ENCODE results near the gene CBFB. TPM values are rescaled to one million over a fixed set of nuclear protein-coding genes. Genes with fewer than 3 reads are reported as not detected.

Gene CBFB
- total RNA-seq, 1 donor from 2014 or later = 159 TPM

DNA sequence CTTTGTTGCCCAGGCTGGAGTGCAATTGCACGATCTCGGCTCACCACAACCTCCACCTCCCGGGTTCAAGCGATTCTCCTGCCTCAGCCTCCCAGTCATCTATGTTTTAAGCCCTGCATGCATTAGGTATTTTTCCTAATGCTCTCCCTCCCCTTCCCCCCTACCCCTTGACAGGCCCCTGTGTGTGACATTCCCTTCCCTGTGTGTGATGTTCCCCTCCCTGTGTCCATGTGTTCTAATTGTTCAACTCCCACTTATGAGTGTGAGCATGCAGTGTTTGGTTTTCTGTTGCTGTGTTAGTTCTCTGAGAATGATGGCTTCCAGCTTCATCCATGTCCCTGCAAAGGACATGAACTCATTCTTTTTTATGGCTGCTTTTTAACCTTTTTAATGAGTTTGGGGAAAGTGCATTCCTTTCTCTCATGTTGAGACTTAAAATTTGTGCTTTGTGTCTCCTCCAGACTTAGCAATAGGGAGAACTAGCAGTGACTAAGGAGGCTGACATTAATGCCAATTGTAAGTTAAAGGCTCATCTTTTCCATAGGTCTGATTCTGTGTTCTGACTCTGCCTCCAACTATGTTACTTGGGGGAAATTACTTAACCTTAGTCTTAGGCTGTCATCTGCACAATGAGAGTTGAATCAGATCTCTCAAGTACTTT lies 63.1 kb downstream of the CBFB start:
- Mint-ChIP-seq H3K27ac (peak overlapping the region; percentile 81), H3K4me1 (ENCODE audit: low read depth) (peaks cover 6% of the 10 kb centered on the region), H3K4me3 (ENCODE audit: low read depth) (no peak overlapping the region), H3K36me3 (ENCODE audit: low read depth) (peaks cover 38% of the 10 kb centered on the region), H3K9me3 (no peaks in the 10 kb centered on the region), H3K27me3 (ENCODE audit: low read depth) (no peaks in the 10 kb centered on the region)
- DNase-seq (ENCODE audit: low spot score) = no peak
- intact Hi-C loops (cut with micrococcal nuclease) = no loop called here

DNA sequence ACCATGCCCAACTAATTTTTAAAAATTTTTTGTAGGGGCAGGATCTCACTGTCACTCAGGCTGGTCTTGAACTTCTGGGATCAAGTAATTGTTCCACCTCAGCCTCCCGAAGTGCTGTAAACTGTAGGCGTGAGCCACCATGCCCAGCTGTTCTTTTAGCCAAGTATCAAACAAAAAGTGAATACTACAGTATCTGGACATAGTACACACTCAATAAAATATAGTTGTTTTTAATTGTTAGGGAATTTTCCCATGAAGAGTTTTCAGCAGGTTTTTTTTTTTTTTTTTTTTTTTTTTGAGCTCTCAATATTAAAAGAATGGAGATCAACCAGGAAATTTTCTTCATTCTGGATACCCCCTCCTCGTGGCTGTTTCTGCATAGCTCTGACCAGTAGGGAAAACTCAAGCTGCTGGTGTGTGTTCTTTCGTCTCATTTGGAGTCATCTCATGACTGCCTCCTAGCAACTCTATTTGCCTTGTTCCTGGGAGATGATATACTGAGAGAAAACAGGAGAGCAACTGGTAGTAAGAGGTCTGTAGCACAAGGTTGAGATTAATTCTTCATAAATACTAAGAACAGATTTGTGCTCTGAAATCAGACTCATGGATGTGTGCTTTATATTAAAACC lies 64.3 kb downstream of the CBFB start:
- no peak overlapping the region for H3K4me3 Mint-ChIP-seq (ENCODE audit: low read depth)
- peaks cover 35% of the 10 kb centered on the region for H3K36me3 Mint-ChIP-seq (ENCODE audit: low read depth)
- no peak for DNase-seq (ENCODE audit: low spot score)
- no peaks in the 10 kb centered on the region for H3K9me3 Mint-ChIP-seq
- peak overlapping the region; percentile 7 for H3K27ac Mint-ChIP-seq
- intact Hi-C loops (cut with micrococcal nuclease) = no loop called here
- H3K27me3 Mint-ChIP-seq (ENCODE audit: low read depth) = no peaks in the 10 kb centered on the region
- H3K4me1 Mint-ChIP-seq (ENCODE audit: low read depth) = peaks cover 6% of the 10 kb centered on the region

DNA sequence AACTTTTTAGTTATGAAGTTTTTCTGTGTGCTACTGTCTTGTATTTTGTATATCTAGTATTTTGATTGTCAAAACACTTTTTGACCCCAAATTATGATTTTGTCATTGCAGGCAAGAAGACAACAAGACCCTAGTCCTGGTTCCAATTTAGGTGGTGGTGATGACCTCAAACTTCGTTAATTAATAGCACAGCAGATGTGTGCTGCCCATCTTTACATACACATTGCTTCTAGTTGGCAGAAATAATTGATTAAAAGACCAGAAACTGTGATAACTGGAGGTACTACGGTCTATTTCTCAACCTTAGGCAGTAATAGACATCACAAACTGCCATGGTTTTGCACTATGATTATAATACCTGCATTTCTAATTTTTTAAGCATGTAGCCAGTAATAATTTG lies 69.7 kb downstream of the CBFB start:
- Mint-ChIP-seq H3K4me3 (ENCODE audit: low read depth) (no peak overlapping the region), H3K36me3 (ENCODE audit: low read depth) (peaks cover 34% of the 10 kb centered on the region), H3K27ac (no peak overlapping the region), H3K9me3 (no peaks in the 10 kb centered on the region), H3K27me3 (ENCODE audit: low read depth) (no peaks in the 10 kb centered on the region), H3K4me1 (ENCODE audit: low read depth) (peaks cover 6% of the 10 kb centered on the region)
- intact Hi-C loops (cut with micrococcal nuclease) = no loop called here
- no peak for DNase-seq (ENCODE audit: low spot score)

DNA sequence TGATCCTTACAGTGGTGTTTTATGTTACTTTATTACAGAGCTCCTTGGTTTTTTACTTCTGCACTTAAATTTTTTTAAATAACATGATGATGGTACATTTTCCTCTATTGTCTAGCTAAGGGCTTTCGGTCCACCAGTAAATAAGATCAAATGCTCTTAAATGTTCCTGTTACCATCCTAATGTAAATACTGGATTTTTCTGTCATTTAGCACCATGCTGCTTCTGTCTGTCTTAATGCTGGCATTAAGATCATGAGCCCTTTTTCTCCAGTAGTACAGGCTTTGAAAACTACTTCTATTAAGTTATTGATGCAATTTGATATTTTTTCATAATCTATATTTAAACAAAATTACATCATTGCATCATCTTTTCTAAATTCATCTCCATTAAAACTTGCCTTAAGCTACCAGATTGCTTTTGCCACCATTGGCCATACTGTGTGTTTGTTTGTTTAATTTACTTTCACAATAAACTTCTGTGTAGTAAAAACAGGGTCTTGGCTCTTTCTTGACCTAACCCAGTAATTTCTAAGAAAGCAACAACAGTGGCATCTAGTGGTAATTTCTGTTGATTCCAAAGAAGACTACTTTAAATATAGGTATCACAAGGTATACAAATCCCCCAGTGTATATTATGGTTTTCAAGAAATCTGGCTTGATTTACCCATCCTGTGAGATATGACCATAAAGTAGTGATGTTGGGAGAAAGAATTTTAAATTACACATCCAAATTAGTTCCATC lies 71.8 kb downstream of the CBFB start:
- DNase-seq (ENCODE audit: low spot score) = no peak
- Mint-ChIP-seq H3K27me3 (ENCODE audit: low read depth) (no peaks in the 10 kb centered on the region), H3K27ac (no peak overlapping the region)

DNA sequence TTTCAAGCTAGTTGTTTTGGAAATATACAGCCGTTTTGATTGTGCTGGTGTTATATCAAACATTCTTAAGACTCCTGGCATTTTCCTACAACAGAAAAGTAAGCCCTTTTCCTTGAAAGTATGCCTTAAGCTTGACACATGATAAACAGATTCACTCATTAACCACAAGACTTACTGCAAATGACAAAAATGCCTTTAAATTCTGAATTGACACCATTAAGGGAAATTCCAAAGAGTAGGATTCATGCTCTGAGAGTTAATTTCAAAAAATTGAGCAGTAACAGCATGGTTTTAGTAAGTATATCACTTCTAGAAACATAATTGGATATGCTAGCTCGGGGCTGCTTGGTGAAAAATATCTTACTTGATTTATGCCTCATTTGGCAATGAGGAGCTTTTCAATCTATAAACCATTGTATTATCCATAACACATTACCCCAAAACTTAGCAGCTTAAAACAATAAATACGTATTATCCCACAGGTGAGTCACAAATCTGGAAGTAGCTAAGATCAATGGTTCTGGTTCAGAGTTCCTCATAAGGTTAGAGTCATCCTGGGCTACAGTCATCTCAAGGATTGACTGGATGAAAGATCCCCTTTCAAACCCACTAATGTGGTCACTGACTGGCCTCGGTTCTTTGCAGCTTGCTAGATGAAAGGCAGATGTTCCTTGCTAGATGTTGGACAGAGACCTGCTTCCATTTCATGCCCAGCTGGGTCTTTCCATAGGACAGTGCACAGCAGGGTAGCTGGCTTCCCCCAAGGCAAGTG lies 72.5 kb downstream of the CBFB start:
- DNase-seq (ENCODE audit: low spot score) = no peak
- Mint-ChIP-seq H3K36me3 (ENCODE audit: low read depth) (peaks cover 25% of the 10 kb centered on the region), H3K4me1 (ENCODE audit: low read depth) (peaks cover 6% of the 10 kb centered on the region), H3K4me3 (ENCODE audit: low read depth) (no peak overlapping the region), H3K27me3 (ENCODE audit: low read depth) (no peaks in the 10 kb centered on the region), H3K9me3 (no peaks in the 10 kb centered on the region), H3K27ac (no peak overlapping the region)
- intact Hi-C loops (cut with micrococcal nuclease) = loop anchor here (1.0 to 5.0 kb wide), 2 partner anchors 44 to 83 kb away; no protein-coding TSS in a partner anchor

More for the DNA sequence above, 71.8 kb downstream of the CBFB start:
- Mint-ChIP-seq H3K36me3 (ENCODE audit: low read depth) (peaks cover 25% of the 10 kb centered on the region), H3K9me3 (no peaks in the 10 kb centered on the region), H3K4me1 (ENCODE audit: low read depth) (peaks cover 6% of the 10 kb centered on the region), H3K4me3 (ENCODE audit: low read depth) (no peak overlapping the region)
- intact Hi-C loops (cut with micrococcal nuclease) = loop anchor here (1.0 to 5.0 kb wide), 2 partner anchors 43 to 82 kb away; no protein-coding TSS in a partner anchor

DNA sequence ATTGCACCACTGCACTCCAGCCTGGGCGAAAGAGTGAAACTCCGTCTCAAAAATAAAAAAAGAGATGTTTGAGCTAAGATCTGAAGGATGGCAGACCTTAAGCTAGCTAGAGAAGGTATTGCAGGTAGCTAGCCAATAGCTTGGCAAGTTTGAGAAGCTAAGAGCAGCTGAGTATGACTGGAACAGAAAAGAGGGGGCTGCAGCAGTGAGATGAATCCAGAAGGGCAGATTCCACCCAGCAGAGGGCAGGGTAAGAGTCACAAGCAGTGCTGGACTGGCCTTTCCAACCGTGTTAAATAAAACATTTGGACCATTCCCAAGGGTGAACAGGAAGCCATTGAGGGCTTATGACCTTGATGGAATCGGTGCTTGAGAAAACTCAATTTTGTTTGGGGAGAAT lies 75.1 kb downstream of the CBFB start:
- H3K4me1 Mint-ChIP-seq (ENCODE audit: low read depth) = peaks cover 7% of the 10 kb centered on the region
- H3K9me3 Mint-ChIP-seq = no peaks in the 10 kb centered on the region
- no peak overlapping the region for H3K4me3 Mint-ChIP-seq (ENCODE audit: low read depth)
- peaks cover 23% of the 10 kb centered on the region for H3K36me3 Mint-ChIP-seq (ENCODE audit: low read depth)
- intact Hi-C loops (cut with micrococcal nuclease) = loop anchor here (5.0 kb wide), 1 partner anchor 47 kb away; no protein-coding TSS in a partner anchor
- no peaks in the 10 kb centered on the region for H3K27me3 Mint-ChIP-seq (ENCODE audit: low read depth)
- DNase-seq (ENCODE audit: low spot score) = no peak
- H3K27ac Mint-ChIP-seq = no peak overlapping the region

DNA sequence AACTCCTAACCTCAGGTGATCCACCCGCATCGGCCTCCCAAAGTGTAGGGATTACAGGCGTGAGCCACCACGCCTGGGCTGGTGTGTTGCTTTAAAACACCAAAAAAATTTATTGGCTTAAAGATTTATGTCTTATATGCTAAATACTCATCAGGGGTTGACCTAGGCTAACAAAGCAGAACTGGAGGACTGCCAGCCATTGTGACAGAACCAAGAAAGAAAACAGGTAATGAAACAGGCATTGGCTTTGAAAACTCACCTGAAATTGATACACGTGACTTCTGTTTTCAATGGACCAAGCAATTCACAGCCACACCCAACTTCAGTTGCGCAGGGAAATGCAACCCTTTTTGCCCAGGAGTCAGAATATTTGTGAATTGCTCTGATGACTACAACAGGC lies 75.9 kb downstream of the CBFB start:
- no peak overlapping the region for H3K4me3 Mint-ChIP-seq (ENCODE audit: low read depth)
- no peaks in the 10 kb centered on the region for H3K27me3 Mint-ChIP-seq (ENCODE audit: low read depth)
- H3K36me3 Mint-ChIP-seq (ENCODE audit: low read depth) = peaks cover 17% of the 10 kb centered on the region
- H3K9me3 Mint-ChIP-seq = no peaks in the 10 kb centered on the region
- intact Hi-C loops (cut with micrococcal nuclease) = loop anchor here (5.0 kb wide), 2 partner anchors 48 to 158 kb away; no protein-coding TSS in a partner anchor
- no peak overlapping the region for H3K27ac Mint-ChIP-seq
- DNase-seq (ENCODE audit: low spot score) = no peak
- peaks cover 9% of the 10 kb centered on the region for H3K4me1 Mint-ChIP-seq (ENCODE audit: low read depth)

DNA sequence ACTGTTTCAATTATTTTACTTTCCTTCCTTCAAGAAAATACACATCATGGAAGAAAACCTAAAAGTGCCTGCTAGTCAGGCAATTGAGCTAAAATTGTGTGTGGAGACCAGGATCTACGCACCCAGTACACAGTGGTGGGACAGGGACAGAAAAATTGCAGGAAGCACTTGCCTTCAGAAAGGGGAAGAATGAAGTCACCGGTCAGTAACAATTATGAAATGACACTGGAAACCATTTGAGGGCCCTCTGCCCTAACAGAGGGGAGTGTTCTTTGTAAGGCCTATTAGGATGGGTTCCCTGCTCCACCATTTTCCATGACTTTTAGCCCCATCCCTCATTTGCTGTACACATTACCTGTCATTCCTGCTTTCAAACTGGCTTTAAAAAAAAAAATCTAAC lies 76.3 kb downstream of the CBFB start:
- intact Hi-C loops (cut with micrococcal nuclease) = loop anchor here (5.0 kb wide), 1 partner anchor 158 kb away; no protein-coding TSS in a partner anchor
- Mint-ChIP-seq H3K9me3 (no peaks in the 10 kb centered on the region), H3K4me3 (ENCODE audit: low read depth) (no peak overlapping the region), H3K36me3 (ENCODE audit: low read depth) (peaks cover 17% of the 10 kb centered on the region), H3K4me1 (ENCODE audit: low read depth) (peaks cover 9% of the 10 kb centered on the region), H3K27me3 (ENCODE audit: low read depth) (no peaks in the 10 kb centered on the region), H3K27ac (no peak overlapping the region)
- no peak for DNase-seq (ENCODE audit: low spot score)

DNA sequence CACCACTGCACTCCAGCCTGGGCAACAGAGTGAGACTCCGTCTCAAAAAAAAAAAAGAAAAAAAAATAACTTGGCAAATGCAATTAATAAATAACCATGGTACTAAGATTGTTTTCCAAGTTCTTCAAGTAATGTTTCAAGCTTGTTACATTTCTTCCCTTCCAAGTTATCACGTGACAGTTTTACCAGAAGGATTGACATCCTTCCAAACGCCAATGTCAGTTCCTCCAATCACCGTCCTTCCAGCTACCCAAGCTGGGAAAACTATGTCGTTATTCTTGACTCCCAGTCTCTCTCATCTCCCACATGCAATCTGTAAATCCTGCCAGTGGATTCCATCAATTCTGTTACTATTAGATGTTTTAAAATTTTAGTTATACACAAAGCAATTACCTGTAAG lies 76.9 kb downstream of the CBFB start:
- no peak for DNase-seq (ENCODE audit: low spot score)
- Mint-ChIP-seq H3K4me1 (ENCODE audit: low read depth) (peaks cover 9% of the 10 kb centered on the region), H3K27me3 (ENCODE audit: low read depth) (no peaks in the 10 kb centered on the region), H3K27ac (no peak overlapping the region), H3K36me3 (ENCODE audit: low read depth) (peaks cover 12% of the 10 kb centered on the region), H3K4me3 (ENCODE audit: low read depth) (no peak overlapping the region), H3K9me3 (no peaks in the 10 kb centered on the region)
- intact Hi-C loops (cut with micrococcal nuclease) = loop anchor here (5.0 kb wide), 1 partner anchor 159 kb away; no protein-coding TSS in a partner anchor

DNA sequence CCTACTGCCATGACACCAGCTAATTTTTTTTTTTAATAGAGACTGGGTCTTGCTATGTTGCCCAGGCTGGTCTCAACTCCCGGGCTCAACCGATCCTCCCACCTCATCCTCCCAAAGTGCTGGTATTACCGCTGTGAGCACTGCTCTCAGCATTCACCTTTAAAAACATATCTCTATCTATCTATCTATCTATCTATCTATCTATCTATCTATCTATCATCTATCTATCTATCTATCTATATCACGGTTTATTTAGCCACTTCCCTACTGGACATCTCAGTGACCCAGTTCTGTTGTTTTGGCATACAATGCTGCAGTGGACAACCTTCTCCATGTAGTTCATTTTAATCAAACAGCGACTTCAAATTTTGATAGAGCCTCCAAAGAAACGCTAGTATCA lies 79.5 kb downstream of the CBFB start:
- DNase-seq (ENCODE audit: low spot score) = no peak
- Mint-ChIP-seq H3K27ac (no peak overlapping the region), H3K27me3 (ENCODE audit: low read depth) (no peaks in the 10 kb centered on the region), H3K4me3 (ENCODE audit: low read depth) (no peak overlapping the region), H3K9me3 (no peaks in the 10 kb centered on the region), H3K4me1 (ENCODE audit: low read depth) (peaks cover 17% of the 10 kb centered on the region), H3K36me3 (ENCODE audit: low read depth) (peaks cover 8% of the 10 kb centered on the region)
- intact Hi-C loops (cut with micrococcal nuclease) = loop anchor here (2.0 to 5.0 kb wide), 2 partner anchors 52 to 161 kb away; no protein-coding TSS in a partner anchor

DNA sequence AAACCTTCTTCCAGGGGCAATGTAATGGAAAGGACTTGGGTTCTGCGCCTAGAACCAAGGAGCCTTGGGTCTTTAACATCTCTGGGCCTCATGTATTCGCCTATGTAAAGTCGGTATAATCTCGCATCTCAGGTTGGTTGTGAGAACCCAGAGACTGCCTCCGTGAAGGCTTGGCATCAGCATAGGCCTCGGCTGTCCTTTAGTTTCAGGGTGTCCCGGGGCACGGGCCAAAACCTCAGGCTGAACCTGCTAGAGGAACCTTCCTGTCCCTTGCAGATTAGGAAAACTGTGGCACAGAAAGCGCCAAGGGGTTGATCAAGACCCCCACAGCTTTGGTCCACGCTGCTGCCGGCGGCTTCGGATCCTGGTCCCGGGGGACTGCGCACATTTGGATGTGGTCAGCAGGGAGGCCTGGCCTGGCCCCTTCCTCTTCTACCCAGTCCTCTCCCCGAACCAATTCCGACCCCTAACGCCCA lies 80.0 kb downstream of the CBFB start:
- H3K9me3 Mint-ChIP-seq = no peaks in the 10 kb centered on the region
- no peak for DNase-seq (ENCODE audit: low spot score)
- H3K27me3 Mint-ChIP-seq (ENCODE audit: low read depth) = no peaks in the 10 kb centered on the region
- peak overlapping the region; percentile 94 for H3K4me3 Mint-ChIP-seq (ENCODE audit: low read depth)
- peak overlapping the region; percentile 72 for H3K27ac Mint-ChIP-seq
- intact Hi-C loops (cut with micrococcal nuclease) = loop anchor here (2.0 to 5.0 kb wide), 2 partner anchors 52 to 162 kb away; no protein-coding TSS in a partner anchor
- peaks cover 8% of the 10 kb centered on the region for H3K36me3 Mint-ChIP-seq (ENCODE audit: low read depth)
- peaks cover 17% of the 10 kb centered on the region for H3K4me1 Mint-ChIP-seq (ENCODE audit: low read depth)
